Stimulated activated CD8-positive, alpha-beta memory T cell treated with anti-CD3 and anti-CD28 coated beads, Interleukin-15, amount 100 ng/mL, for 4 hours (primary cell): Measurements from ENCODE around the gene PTGES3L.
"Not testable (repeated sequence)": the region's sequence is repeated elsewhere in the genome, so short reads cannot be mapped to it uniquely, and the experiment has no call there.

Experiments used
- DNase-seq, 2 donors: peaks; one replicate each; pipeline ENCODE4 v3.0.0-alpha.2; 2020; ENCODE audit warnings: low read depth in 2 of 2

The PTGES3L gene

DNA sequence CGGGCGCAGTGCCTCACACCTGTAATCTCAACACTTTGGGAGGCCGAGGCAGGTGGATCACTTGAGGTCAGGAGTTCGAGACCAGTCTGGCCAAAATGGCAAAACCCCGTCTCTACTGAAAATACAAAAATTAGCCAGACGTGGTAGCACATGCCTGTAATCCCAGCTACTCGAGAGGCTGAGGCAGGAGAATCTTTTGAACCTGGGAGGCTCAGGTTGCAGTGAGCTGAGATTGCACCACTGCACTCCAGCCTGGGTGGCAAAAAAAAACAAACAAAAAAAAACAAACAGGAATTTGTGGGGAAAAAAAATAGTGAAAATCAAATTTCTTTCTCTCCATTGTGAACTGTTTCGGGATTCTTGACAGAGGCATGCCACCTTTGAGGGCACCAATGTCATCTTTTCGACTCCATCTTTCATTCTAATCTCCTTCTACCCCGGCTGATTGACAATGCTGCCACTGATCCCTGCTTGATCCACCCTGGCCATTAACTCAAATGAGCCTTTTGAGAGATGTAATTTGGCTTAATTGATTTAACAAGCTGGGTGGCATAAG is 60.3 kb downstream of the PTGES3L start:
- not testable (repeated sequence) for DNase-seq

- DNase-seq, result no peak
These were observed 60.9 kb downstream of the PTGES3L start for GRCh38 chr17:42918902-42919521.
